22Rv1 (cell line): ENCODE data around the gene LRRC26.

Experiments used
- H3K27ac ChIP-seq: fragments of 450-650 bp; 2 replicates; pipeline ENCODE4 v1.5.1; 2017
- ZFX ChIP-seq: fragments of 450-650 bp; IDR thresholded peaks from 2 replicates; pipeline ENCODE4 v1.6.1; 2017; ENCODE audit warnings: antibody characterized with exemption, borderline replicate concordance
- TF ChIP-seq, protein P1 (sequence below): fragments of 450-650 bp; IDR thresholded peaks from 2 replicates; pipeline ENCODE4 v1.5.1; 2017; ENCODE audit warnings: mild to moderate bottlenecking

LRRC26 gene

DNA sequence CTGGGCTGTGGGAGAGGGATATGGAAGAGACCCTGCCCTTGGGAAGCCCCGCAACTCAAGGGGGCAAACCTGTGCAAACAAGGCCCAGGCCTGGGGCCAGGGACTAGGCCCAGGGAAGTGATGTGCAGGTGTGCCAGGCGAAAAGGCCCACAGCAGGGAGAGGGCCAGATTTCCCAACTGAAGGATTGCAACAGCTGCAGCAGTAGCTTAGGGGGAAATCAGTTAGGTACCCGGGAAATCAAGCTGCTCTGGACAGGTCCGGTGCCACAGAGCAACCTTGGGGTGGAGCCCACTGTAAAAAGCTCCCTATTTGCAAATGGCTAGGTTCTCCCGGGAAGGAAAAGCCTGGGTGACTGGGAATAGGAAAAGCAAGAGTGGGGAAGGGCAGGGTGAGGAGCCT lies 20.5 kb downstream of the LRRC26 start:
- peak overlapping the region; percentile 81 for H3K27ac ChIP-seq
- no peak for TF ChIP-seq ZFX
- TF ChIP-seq, protein P1, sequence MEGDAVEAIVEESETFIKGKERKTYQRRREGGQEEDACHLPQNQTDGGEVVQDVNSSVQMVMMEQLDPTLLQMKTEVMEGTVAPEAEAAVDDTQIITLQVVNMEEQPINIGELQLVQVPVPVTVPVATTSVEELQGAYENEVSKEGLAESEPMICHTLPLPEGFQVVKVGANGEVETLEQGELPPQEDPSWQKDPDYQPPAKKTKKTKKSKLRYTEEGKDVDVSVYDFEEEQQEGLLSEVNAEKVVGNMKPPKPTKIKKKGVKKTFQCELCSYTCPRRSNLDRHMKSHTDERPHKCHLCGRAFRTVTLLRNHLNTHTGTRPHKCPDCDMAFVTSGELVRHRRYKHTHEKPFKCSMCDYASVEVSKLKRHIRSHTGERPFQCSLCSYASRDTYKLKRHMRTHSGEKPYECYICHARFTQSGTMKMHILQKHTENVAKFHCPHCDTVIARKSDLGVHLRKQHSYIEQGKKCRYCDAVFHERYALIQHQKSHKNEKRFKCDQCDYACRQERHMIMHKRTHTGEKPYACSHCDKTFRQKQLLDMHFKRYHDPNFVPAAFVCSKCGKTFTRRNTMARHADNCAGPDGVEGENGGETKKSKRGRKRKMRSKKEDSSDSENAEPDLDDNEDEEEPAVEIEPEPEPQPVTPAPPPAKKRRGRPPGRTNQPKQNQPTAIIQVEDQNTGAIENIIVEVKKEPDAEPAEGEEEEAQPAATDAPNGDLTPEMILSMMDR: no peak

DNA sequence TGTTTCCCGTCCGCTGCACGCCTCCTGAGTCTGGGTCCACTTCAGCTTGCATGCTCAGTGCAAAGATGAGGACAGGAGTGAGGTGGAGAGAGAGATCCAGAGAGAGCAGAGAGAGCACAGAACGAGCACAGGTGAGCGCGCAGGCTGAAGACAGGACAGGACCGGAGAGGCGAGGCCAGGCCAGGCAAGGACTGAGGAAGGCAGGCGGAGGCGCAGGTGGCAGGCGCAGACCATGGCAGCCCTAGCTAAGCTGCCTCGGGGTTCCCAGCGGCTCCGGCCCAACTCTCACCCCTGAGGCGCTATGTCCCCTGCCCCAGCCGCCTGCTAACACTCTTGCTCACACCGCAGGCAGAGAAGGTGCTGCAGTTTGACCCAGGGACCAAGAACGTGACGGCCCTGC lies 21.2 kb downstream of the LRRC26 start:
- peak overlapping the region; percentile 81; the same call in 1 of the 2 replicates for H3K27ac ChIP-seq
- no peak for TF ChIP-seq ZFX
- TF ChIP-seq, protein P1: no peak

DNA sequence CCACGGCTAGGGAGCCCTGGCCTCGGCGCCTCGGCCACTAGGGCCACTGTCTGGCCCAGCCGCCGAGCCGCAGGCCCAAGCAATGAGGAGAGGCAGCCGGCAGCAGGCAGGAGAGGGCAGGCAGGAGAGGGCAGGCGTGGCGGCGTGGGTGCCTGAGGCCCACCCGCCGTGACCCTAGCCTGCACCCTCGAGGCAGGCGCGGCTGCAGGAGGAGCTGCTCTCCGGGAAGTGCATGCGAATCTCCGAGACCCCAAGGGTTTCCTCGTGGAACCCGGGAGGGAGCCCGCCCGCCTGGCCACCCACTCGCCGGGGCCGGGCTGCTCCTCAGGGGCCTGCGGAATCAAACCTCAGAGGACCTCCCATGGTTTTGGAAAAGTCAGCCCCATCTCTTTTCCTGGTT lies 21.6 kb downstream of the LRRC26 start:
- 0 out of 2 replicates have a peak overlapping the region, but pooled peaks have one; percentile 81 for H3K27ac ChIP-seq
- TF ChIP-seq ZFX: no peak
- TF ChIP-seq, protein P1: no peak

DNA sequence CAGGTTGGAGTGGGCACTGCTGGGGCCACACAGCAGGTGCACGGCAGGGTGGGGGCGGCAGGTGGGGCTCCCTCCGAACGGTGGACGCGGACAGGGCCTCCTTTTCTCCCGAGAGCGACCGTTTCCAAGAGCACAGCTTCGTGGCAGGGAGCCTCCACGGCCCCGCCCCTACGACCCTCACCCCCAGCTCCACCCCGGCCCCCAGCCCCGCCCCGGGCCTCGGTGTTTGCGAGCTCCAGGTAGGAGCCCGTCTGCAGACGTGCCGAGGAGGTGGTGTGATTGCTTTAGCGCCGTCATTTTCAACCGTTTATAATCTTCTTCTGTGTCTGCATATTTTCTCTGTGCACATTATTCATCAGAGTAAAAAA lies 22.1 kb downstream of the LRRC26 start:
- no peak for TF ChIP-seq ZFX
- TF ChIP-seq, protein P1: no peak
- no peak overlapping the region for H3K27ac ChIP-seq

DNA sequence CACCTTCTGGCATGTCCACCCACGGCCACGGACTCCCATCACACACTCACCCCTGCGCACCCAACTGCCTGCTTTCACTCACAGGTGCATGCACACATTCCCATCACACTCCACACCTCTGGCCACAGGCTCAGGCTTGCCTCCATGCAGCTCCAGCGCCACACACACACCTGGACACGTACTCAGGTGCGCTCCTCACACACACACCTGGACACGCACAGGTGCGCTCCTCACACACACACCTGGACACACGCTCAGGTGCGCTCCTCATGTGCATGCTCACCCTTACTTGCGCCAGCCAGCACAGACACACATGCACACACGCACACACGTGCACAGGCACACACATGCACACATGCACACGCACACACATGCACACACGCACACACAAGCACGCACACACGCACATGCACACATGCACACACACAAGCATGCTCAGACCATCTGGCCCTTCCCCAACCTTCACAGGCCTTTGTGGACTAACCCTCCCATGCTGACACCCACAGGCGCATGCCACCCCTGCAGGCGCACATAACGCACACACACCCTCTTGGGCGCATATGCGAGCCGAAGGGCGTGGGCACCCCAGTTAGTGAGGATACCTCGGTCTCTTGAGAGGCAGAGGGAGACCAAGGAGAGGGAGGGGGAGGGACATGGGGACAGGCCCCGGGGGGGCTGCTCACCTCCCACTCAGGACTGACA lies 22.6 kb downstream of the LRRC26 start:
- H3K27ac ChIP-seq: no peak overlapping the region
- TF ChIP-seq, protein P1: no peak
- no peak for TF ChIP-seq ZFX

DNA sequence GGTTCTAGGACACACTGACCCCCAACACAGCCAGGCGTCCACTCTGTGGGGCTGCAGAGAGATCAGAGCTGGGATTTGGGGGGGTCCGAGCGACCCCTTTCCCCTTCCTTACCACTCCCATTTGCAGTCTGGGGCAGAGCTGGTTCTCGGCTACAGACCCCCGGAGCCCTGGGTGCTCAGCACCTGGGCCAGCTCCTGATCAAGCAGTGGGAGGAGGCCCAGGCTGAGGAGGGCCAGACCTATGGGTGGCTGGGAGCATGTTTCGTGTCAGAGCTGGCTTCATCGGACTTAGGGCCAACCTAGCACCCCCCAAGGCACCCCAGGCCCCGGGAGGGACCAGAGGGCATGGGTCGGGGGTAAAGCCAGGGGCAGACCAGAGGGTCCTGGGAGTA lies 23.3 kb downstream of the LRRC26 start:
- TF ChIP-seq, protein P1: no peak
- TF ChIP-seq ZFX: no peak
- no peak overlapping the region for H3K27ac ChIP-seq

DNA sequence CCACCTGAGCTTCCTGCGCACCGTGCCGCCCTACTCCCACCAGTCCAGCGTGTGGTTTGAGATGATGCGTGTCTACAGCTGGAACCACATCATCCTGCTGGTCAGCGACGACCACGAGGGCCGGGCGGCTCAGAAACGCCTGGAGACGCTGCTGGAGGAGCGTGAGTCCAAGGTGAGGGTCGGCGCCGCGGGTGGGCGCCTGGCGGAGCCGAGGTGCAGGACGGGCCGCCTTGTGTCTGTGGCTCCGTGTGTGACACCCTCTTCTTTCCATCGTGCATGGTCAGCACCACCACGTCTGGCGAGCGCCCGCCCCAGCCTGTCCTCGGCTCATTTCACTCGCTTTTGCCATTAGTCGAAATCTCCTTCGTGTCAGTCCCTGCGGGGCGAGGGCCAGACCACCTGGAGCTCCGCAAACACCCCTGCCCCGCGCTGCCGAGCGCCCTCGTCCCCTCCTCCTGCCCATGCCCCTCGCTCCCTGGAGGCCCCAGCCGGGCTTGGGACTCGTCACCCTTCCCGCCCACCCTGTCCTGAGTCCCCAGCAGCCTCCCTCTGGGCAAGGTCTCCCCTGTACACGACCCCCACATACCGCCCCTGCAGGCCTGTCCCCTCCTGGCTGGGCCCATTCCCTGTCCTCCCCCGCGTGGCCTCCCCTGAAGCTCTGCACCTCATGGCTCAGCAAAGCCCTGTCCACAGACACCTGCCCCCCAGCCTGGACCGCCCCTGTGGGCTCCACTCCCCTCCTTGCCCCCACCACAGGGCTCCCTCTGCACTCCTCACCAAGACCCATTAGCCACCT lies 23.9 kb downstream of the LRRC26 start:
- H3K27ac ChIP-seq: no peak overlapping the region
- TF ChIP-seq, protein P1: no peak
